Heart left ventricle (tissue), 16 donors: Measurements from ENCODE around the gene GRK5. TPM values are rescaled to one million over a fixed set of nuclear protein-coding genes. Genes with fewer than 3 reads are reported as not detected.

Experiments used
- ATAC-seq, 4 donors: fragments of 200-7000 bp; cut with Tn5 transposase; one replicate each; pipeline ENCODE4 v1.9.1; 2020 to 2022; ENCODE audit warnings: moderate library complexity in 4 of 4, mild to moderate bottlenecking in 3 of 4, moderate number of reproducible peaks in 1 of 4
- DNase-seq, 5 donors: peaks; one replicate each; pipeline ENCODE4 v3.0.0-alpha.2; 2020
- H3K27ac ChIP-seq, 12 donors: fragments of 200-600 bp; sonication (generic) in 4 of 12; one replicate each; pipeline versions ENCODE4 v1.5.0 to v1.8.0; 2016 to 2022; ENCODE audit warnings: mild to moderate bottlenecking in 2 of 12
- H3K27me3 ChIP-seq, 9 donors: fragments of 200-600 bp; sonication (generic) in 2 of 9; one replicate each; pipeline versions ENCODE4 v1.5.1 to v1.8.0; 2016 to 2022; ENCODE audit warnings: mild to moderate bottlenecking in 3 of 9
- H3K36me3 ChIP-seq, 9 donors: fragments of 200-600 bp; sonication (generic) in 2 of 9; one replicate each; pipeline versions ENCODE4 v1.5.0 to v1.8.0; 2018 to 2022; ENCODE audit warnings: mild to moderate bottlenecking in 2 of 9
- H3K4me1 ChIP-seq, 12 donors: fragments of 200-600 bp; sonication (generic) in 4 of 12; one replicate each; pipeline versions ENCODE4 v1.5.0 to v1.8.0; 2016 to 2022; ENCODE audit warnings: mild to moderate bottlenecking in 3 of 12
- H3K4me3 ChIP-seq, 12 donors: fragments of 200-600 bp; sonication (generic) in 4 of 12; one replicate each; pipeline versions ENCODE4 v1.5.0 to v1.8.0; 2017 to 2022; ENCODE audit warnings: mild to moderate bottlenecking in 9 of 12, moderate library complexity in 4 of 12
- H3K9me3 ChIP-seq, 12 donors: fragments of 200-600 bp; sonication (generic) in 4 of 12; one replicate each; pipeline versions ENCODE4 v1.5.0 to v1.8.0; 2016 to 2022; ENCODE audit warnings: mild to moderate bottlenecking in 1 of 12
- POLR2A ChIP-seq, 2 donors: fragments of 450-650 bp; IDR thresholded peaks; one replicate each; pipeline ENCODE4 v1.6.1; 2017; ENCODE audit warnings: antibody characterized with exemption in 2 of 2, mild to moderate bottlenecking in 2 of 2, moderate library complexity in 2 of 2
- WGBS, 4 donors: extraction: QIAGEN DNeasy Blood & Tissue Kit in 2 of 4; methylation state at CpG; one replicate each; pipeline versions ENCODE4 v1.1.5 to v1.1.7; 2013 to 2018; 5-methylcytosine and 5-hydroxymethylcytosine counted together
- intact Hi-C, 10 donors: fragments of 100-400 bp; cut with DNase I; formaldehyde crosslinking; loops; one replicate each; pipeline versions ENCODE4 v1.11.1 to v1.14.2; 2022
- polyA plus RNA-seq, 2 donors: library from polyadenylated mRNA; stranded (reverse); fragments of 200-250 nt; gene quantifications; one replicate each; pipeline ENCODE4 v1.2.3, GENCODE V29; 2013
- total RNA-seq, 9 donors: library from RNA; depleted of rRNA in 2 of 9; stranded (reverse); fragments of >200 nt in 2 of 9; fragmentation: NEBNext Ultra II Directional in 3 of 9; extraction: Animal tissue kit (Norgen Biotek cat#: 25700) in 3 of 9; gene quantifications; one replicate each; pipeline versions ENCODE4 v1.1.0 to v1.2.4, GENCODE V29; 2016 to 2023
- TF ChIP-seq, protein P1 (sequence below), 12 donors: fragments of 200-600 bp; sonication (generic) in 4 of 12; IDR thresholded peaks; one replicate each; pipeline versions ENCODE4 v1.5.0 to v1.8.0; 2018 to 2022; ENCODE audit warnings: antibody characterized with exemption in 12 of 12, mild to moderate bottlenecking in 5 of 12
- donor health status: ischemic (EF 13 %, LVEDD 7.1; RV severe dilation, severe dysfunction).
- donor health status: healthy with polysubstance abuse.
- donor health status: DM: no; HTN: yes; CAD: no.
- donor health status: DM: no; HTN: no; CAD: no.
- donor health status: ischemic (EF 25% LVEDD 6.9; RV normal size, moderate dysfunction).
- donor health status: ischemic (EF 25% LVEDD 5.7; RV mildly dilated, moderate dysfunction).
- donor health status: healthy.
- donor health status: DM: yes; HTN: yes; CAD: no.
- donor health status: ischemic (EF 35%, LVEDD 5.7; RV mildly dilated, moderate dysfunction).
- donor health status: nonischemic (EF 11% LVEDD 7.7; RV severe dilation, severe dysfunction).
- donor health status: DM: yes; HTN: yes; CAD: no.
- donor health status: PGD.
- donor health status: ischemic (EF 29% LVEDD 5.4; RV normal size, mild dysfunction).
- donor health status: nonischemic (EF 23%, LVEDD 6.1; RV moderate dilation, normal function).

The GRK5 gene
- total and polyA plus RNA-seq, 11 donors, result 13.1 to 58.0 (median 30.2) TPM

GRCh38 chr10:119283387-119283786, 76.0 kb downstream of the GRK5 start:
- H3K9me3 ChIP-seq, result no peaks in the 10 kb centered on the region

DNA sequence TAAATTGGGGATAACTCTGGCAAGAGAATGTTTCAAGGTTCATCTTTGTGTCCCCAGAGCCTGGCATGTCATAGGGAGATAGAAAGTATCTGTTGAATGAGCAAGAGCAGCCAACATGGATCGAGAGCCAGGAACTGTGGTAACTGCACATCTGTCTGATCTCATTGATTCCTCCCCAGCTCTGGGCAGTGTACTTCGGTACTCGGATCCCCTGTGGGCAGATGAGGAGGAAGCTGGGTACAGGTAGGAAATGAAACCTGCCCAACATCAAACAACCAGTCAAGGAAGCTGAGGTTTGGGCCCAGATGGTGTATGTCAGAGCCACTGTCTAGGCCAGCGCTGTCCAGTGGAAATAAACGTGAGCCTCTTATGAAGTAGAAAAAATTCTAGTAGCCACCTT, 76.4 kb downstream of the GRK5 start:
- H3K27ac ChIP-seq, result peak overlapping the region in 7 of 12 donors; percentile 15 to 65 (median 25)
- peaks cover 21 to 100% (median 87%) of the 10 kb centered on the region in 12 donors for H3K4me1 ChIP-seq
- H3K4me3 ChIP-seq, result no peak overlapping the region
- DNase-seq (no peak), ATAC-seq (peak in 1 of 4 donors; percentile 1)
- 44 to 56% (median 50%) methylated on average over 5 of the region's 5 CpGs for WGBS, 4 donors
- intact Hi-C loops, result loop anchor here in 1 of 10 donors (5.0 kb wide), 1 partner anchor 128 kb away; no protein-coding TSS in a partner anchor
- TF ChIP-seq, protein P1, sequence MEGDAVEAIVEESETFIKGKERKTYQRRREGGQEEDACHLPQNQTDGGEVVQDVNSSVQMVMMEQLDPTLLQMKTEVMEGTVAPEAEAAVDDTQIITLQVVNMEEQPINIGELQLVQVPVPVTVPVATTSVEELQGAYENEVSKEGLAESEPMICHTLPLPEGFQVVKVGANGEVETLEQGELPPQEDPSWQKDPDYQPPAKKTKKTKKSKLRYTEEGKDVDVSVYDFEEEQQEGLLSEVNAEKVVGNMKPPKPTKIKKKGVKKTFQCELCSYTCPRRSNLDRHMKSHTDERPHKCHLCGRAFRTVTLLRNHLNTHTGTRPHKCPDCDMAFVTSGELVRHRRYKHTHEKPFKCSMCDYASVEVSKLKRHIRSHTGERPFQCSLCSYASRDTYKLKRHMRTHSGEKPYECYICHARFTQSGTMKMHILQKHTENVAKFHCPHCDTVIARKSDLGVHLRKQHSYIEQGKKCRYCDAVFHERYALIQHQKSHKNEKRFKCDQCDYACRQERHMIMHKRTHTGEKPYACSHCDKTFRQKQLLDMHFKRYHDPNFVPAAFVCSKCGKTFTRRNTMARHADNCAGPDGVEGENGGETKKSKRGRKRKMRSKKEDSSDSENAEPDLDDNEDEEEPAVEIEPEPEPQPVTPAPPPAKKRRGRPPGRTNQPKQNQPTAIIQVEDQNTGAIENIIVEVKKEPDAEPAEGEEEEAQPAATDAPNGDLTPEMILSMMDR (IDR thresholded peaks at IDR 0.05), result no peak
- TF ChIP-seq POLR2A (IDR thresholded peaks at IDR 0.05), result no peak
- no peaks in the 10 kb centered on the region for H3K36me3 ChIP-seq
- no peaks in the 10 kb centered on the region for H3K27me3 ChIP-seq
- H3K9me3 ChIP-seq, result no peaks in the 10 kb centered on the region

More at GRCh38 chr10:119283387-119283786, 76.0 kb downstream of the GRK5 start:
- intact Hi-C loops, result loop anchor here in 1 of 10 donors (5.0 kb wide), 1 partner anchor 129 kb away; no protein-coding TSS in a partner anchor
- Histone ChIP-seq H3K4me1 (peaks cover 21 to 100% (median 86%) of the 10 kb centered on the region in 12 donors), H3K27ac (peak overlapping the region in 8 of 12 donors; percentile 5 to 65 (median 24)), H3K4me3 (no peak overlapping the region), H3K36me3 (no peaks in the 10 kb centered on the region), H3K27me3 (no peaks in the 10 kb centered on the region)
- TF ChIP-seq, protein P1 (IDR thresholded peaks at IDR 0.05), result no peak
- no peak for TF ChIP-seq POLR2A (IDR thresholded peaks at IDR 0.05)
- DNase-seq (no peak), ATAC-seq (peak in 2 of 4 donors; percentile 8 to 29)
- WGBS, 4 donors, result 49 to 82% (median 68%) methylated on average over 5 of the region's 5 CpGs

DNA sequence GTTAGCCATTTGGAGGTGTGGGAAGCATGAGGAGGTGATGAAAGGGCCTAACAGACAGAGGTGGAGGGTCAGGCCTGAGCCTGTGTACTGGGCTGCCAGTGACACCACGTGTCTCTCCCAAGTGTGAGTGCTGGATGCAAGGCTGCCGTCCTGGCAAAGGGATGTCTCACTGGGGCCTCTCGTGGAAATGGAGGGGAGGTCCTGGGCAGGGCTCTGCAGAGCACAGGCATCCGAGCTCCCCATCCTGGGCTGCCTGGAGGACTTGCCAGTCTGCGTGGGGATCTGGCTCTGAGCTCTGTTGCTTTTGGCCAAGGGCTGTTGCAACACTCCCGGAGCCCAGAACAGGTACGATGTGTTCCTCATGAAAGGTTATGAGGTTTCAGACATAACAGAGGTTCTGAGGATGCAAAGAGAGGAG, 77.3 kb downstream of the GRK5 start:
- Histone ChIP-seq H3K4me1 (peaks cover 28 to 100% (median 91%) of the 10 kb centered on the region in 12 donors), H3K27ac (peak overlapping the region in 9 of 12 donors; percentile 2 to 65 (median 47)), H3K9me3 (no peaks in the 10 kb centered on the region), H3K27me3 (no peaks in the 10 kb centered on the region), H3K36me3 (no peaks in the 10 kb centered on the region), H3K4me3 (no peak overlapping the region)
- intact Hi-C loops, result loop anchor here in 3 of 10 donors (5.0 kb wide), 5 partner anchors 32 to 128 kb away; partner anchors contain the start of gene GRK5 (in 1 of the 3)
- DNase-seq, result peak in 2 of 5 donors; percentile 55 to 79
- WGBS, 4 donors, result 44 to 63% (median 53%) methylated on average over 5 to 7 of the region's 7 CpGs
- no peak for TF ChIP-seq POLR2A (IDR thresholded peaks at IDR 0.05)
- ATAC-seq, result peak; percentile 5 to 71 (median 55)

DNA sequence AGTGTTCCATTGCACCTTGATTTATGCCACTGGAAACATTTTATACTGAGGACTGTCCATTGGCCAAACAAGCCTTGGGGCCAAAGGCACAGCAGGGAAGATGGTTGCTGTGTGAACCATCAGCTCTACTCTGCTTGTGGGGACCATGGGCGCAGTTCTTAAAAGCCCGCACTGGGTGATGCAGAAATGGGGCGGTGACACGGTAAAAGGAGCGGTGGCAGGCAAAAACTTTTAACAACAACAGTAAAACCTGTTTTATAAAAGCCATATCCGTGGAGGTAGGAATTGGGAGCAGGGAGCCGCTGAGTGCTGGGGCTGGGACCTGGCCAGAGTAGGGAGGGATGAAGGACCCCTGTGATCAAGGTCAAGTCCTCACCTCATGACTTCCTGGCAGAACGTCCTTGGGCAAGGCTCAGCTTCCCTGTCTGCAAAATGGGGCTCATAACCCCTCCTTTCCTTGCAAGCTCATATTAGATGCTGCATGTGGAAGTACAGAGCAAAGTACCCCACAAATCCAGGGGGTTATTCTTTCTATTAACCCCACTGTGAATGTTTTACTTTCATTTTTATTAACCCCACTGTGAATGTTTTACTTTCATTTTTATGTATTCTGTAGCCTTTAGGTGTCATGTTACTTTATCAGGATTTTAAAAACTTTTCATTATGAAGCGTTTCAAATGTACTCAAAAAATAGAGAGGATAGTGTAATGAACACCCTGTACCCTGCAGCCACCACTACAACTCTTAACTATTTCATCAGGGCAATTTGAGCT, 78.3 kb downstream of the GRK5 start:
- Histone ChIP-seq H3K27me3 (no peaks in the 10 kb centered on the region), H3K9me3 (no peaks in the 10 kb centered on the region), H3K4me3 (peak overlapping the region in 1 of 12 donors; percentile 33), H3K4me1 (peaks cover 33 to 99% (median 90%) of the 10 kb centered on the region in 12 donors), H3K27ac (peak overlapping the region in 9 of 12 donors; percentile 1 to 65 (median 47)), H3K36me3 (no peaks in the 10 kb centered on the region)
- DNase-seq (no peak), ATAC-seq (no peak)
- TF ChIP-seq, protein P1 (IDR thresholded peaks at IDR 0.05), result no peak
- TF ChIP-seq POLR2A (IDR thresholded peaks at IDR 0.05), result no peak
- WGBS, 4 donors, result 74 to 81% (median 78%) methylated on average over 9 of the region's 9 CpGs
- intact Hi-C loops, result loop anchor here in 2 of 10 donors (5.0 kb wide), 4 partner anchors 33 to 78 kb away; partner anchors contain the start of gene GRK5 (in 1 of the 2)
